ENCODE results near the gene ANAPC2.

Gene ANAPC2

GRCh38 chr9:137181680-137182079 is 6.7 kb downstream of the ANAPC2 start:
- no peak overlapping the region for H3K9ac ChIP-seq
- TF ChIP-seq Cebpa-rat (IDR thresholded peaks at IDR 0.05): no peak
- peaks cover 80 to 100% (median 95%) of the 10 kb centered on the region in 11 experiments for H3K36me3 ChIP-seq
- peaks cover 13 to 36% (median 23%) of the 10 kb centered on the region in 10 experiments for H3K4me1 ChIP-seq
- H3K4me3 ChIP-seq: no peak overlapping the region
- H4K20me1 ChIP-seq: peaks cover 0 to 87% (median 31%) of the 10 kb centered on the region in 11 experiments; a peak in 18 of 22 replicates
- no peak overlapping the region for H3K27ac ChIP-seq
- no peak overlapping the region for H3K4me2 ChIP-seq
- H3K27me3 ChIP-seq: no peaks in the 10 kb centered on the region
- no peaks in the 10 kb centered on the region for H3K9me3 ChIP-seq (replicated peaks in 1 of 11)

- Histone ChIP-seq H3K27me3 (peaks cover 0 to 4% (median 0%) of the 10 kb centered on the region in 11 experiments; a peak in 4 of 22 replicates), H3K9me3 (replicated peaks in 1 of 11) (no peaks in the 10 kb centered on the region), H3K9ac (no peak overlapping the region), H3K4me2 (no peak overlapping the region), H3K4me1 (peaks cover 14 to 28% (median 19%) of the 10 kb centered on the region in 10 experiments), H3K36me3 (peaks cover 69 to 88% (median 84%) of the 10 kb centered on the region in 11 experiments), H3K4me3 (no peak overlapping the region), H4K20me1 (peaks cover 0 to 87% (median 30%) of the 10 kb centered on the region in 11 experiments; a peak in 18 of 22 replicates), H3K27ac (no peak overlapping the region)
- no peak for TF ChIP-seq Cebpa-rat (IDR thresholded peaks at IDR 0.05)
These were observed 7.9 kb downstream of the ANAPC2 start for GRCh38 chr9:137180491-137180890.

GRCh38 chr9:137179761-137180160 is 8.6 kb downstream of the ANAPC2 start:
- Histone ChIP-seq H3K27me3 (peaks cover 0 to 11% (median 0%) of the 10 kb centered on the region in 11 experiments; a peak in 5 of 22 replicates), H3K9me3 (replicated peaks in 1 of 11) (no peaks in the 10 kb centered on the region), H3K36me3 (peaks cover 62 to 81% (median 77%) of the 10 kb centered on the region in 11 experiments), H3K4me1 (peaks cover 18 to 33% (median 26%) of the 10 kb centered on the region in 10 experiments), H3K9ac (no peak overlapping the region), H4K20me1 (peaks cover 0 to 85% (median 30%) of the 10 kb centered on the region in 11 experiments; a peak in 18 of 22 replicates), H3K27ac (no peak overlapping the region), H3K4me3 (no peak overlapping the region), H3K4me2 (no peak overlapping the region)
- no peak for TF ChIP-seq Cebpa-rat (IDR thresholded peaks at IDR 0.05)

GRCh38 chr9:137178939-137179630 is 9.3 kb downstream of the ANAPC2 start:
- peak overlapping the region in 6 of 11 experiments; percentile 32 to 68 (median 54); a peak in 10 of 22 replicates for H3K27ac ChIP-seq
- H3K9ac ChIP-seq: peak overlapping the region in 8 of 11 experiments; percentile 14 to 69 (median 46); a peak in 11 of 22 replicates
- H3K4me2 ChIP-seq: peak overlapping the region in 5 of 11 experiments; percentile 58 to 80 (median 67); a peak in 11 of 22 replicates
- peaks cover 0 to 83% (median 28%) of the 10 kb centered on the region in 11 experiments; a peak in 18 of 22 replicates for H4K20me1 ChIP-seq
- peaks cover 0 to 16% (median 0%) of the 10 kb centered on the region in 11 experiments; a peak in 6 of 22 replicates for H3K27me3 ChIP-seq
- TF ChIP-seq Cebpa-rat (IDR thresholded peaks at IDR 0.05): no peak
- H3K4me1 ChIP-seq: peaks cover 22 to 38% (median 32%) of the 10 kb centered on the region in 10 experiments
- peaks cover 56 to 74% (median 71%) of the 10 kb centered on the region in 11 experiments for H3K36me3 ChIP-seq
- no peak overlapping the region for H3K4me3 ChIP-seq
- no peaks in the 10 kb centered on the region for H3K9me3 ChIP-seq (replicated peaks in 1 of 11)

- Histone ChIP-seq H3K27ac (peak overlapping the region in 8 of 11 experiments; percentile 22 to 68 (median 46); a peak in 13 of 22 replicates), H3K9ac (peak overlapping the region in 9 of 11 experiments; percentile 14 to 69 (median 44); a peak in 13 of 22 replicates), H3K27me3 (peaks cover 0 to 22% (median 0%) of the 10 kb centered on the region in 11 experiments; a peak in 6 of 22 replicates), H3K4me2 (peak overlapping the region in 7 of 11 experiments; percentile 16 to 80 (median 64); a peak in 12 of 22 replicates), H3K36me3 (peaks cover 49 to 67% (median 63%) of the 10 kb centered on the region in 11 experiments), H3K4me1 (peaks cover 29 to 46% (median 39%) of the 10 kb centered on the region in 10 experiments), H3K9me3 (replicated peaks in 1 of 11) (no peaks in the 10 kb centered on the region), H3K4me3 (no peak overlapping the region), H4K20me1 (peaks cover 0 to 83% (median 32%) of the 10 kb centered on the region in 11 experiments; a peak in 18 of 22 replicates)
- no peak for TF ChIP-seq Cebpa-rat (IDR thresholded peaks at IDR 0.05)
These were observed 10.0 kb downstream of the ANAPC2 start for GRCh38 chr9:137178201-137178938.

GRCh38 chr9:137176302-137177182 is 11.8 kb downstream of the ANAPC2 start:
- no peaks in the 10 kb centered on the region for H3K9me3 ChIP-seq (replicated peaks in 1 of 11)
- no peak overlapping the region for H3K27ac ChIP-seq
- peak overlapping the region in 6 of 11 experiments; percentile 54 to 100 (median 82); a peak in 5 of 22 replicates for H3K4me2 ChIP-seq
- H3K4me3 ChIP-seq: no peak overlapping the region
- H3K4me1 ChIP-seq: peaks cover 33 to 64% (median 57%) of the 10 kb centered on the region in 10 experiments
- TF ChIP-seq Cebpa-rat (IDR thresholded peaks at IDR 0.05): no peak
- H4K20me1 ChIP-seq: peaks cover 0 to 85% (median 37%) of the 10 kb centered on the region in 11 experiments; a peak in 18 of 22 replicates
- no peak overlapping the region for H3K9ac ChIP-seq
- H3K27me3 ChIP-seq: peaks cover 0 to 39% (median 0%) of the 10 kb centered on the region in 11 experiments; a peak in 6 of 22 replicates
- H3K36me3 ChIP-seq: peaks cover 31 to 50% (median 46%) of the 10 kb centered on the region in 11 experiments

GRCh38 chr9:137175345-137175961 is 12.9 kb downstream of the ANAPC2 start:
- Histone ChIP-seq H3K4me3 (peak overlapping the region in 1 of 10 experiments; percentile 35; a peak in 1 of 20 replicates), H3K9me3 (replicated peaks in 1 of 11) (no peaks in the 10 kb centered on the region), H3K4me1 (peaks cover 33 to 74% (median 68%) of the 10 kb centered on the region in 10 experiments), H3K27me3 (peaks cover 0 to 49% (median 0%) of the 10 kb centered on the region in 11 experiments; a peak in 6 of 22 replicates), H3K27ac (no peak overlapping the region), H3K4me2 (peak overlapping the region in 10 of 11 experiments; percentile 18 to 100 (median 63); a peak in 19 of 22 replicates), H3K9ac (peak overlapping the region in 1 of 11 experiments; percentile 41; a peak in 2 of 22 replicates), H4K20me1 (peaks cover 0 to 85% (median 37%) of the 10 kb centered on the region in 11 experiments; a peak in 18 of 22 replicates), H3K36me3 (peaks cover 20 to 39% (median 36%) of the 10 kb centered on the region in 11 experiments)
- no peak for TF ChIP-seq Cebpa-rat (IDR thresholded peaks at IDR 0.05)

Data from BLaER1 treated with 17β-estradiol and CSF1 and Interleukin-3, amounts not matched to agents 10 nM and 100 nM (cell line).